HepG2 (cell line): ENCODE data around the gene MARK2. TPM values are rescaled to one million over a fixed set of nuclear protein-coding genes. Genes with fewer than 3 reads are reported as not detected.

Experiments used
- ATAC-seq: fragments of 200-7000 bp; cut with Tn5 transposase; 3 replicates; pipeline ENCODE4 v1.9.1; 2020; ENCODE audit warnings: mild to moderate bottlenecking, moderate library complexity
- BruUV-seq: library from RNA; stranded (reverse); fragments of 400-500 nt; replicated peaks from 2 replicates; lab custom pipeline; 2021; lab: Mats Ljungman, UMichigan
- CTCF ChIA-PET: fragments of 300-600 bp; formaldehyde crosslinking; extraction: SDS; loops from one replicate; lab custom pipeline; 2021; ENCODE audit warnings: low total read pairs, inconsistent platforms, low intra/inter-chr PET ratio; lab: Yijun Ruan, JAX
- POLR2A ChIA-PET: fragments of 350-600 bp; sonication (Branson Sonifier 250); formaldehyde crosslinking; loops from one replicate; lab custom pipeline; 2020; ENCODE audit warnings: antibody characterized with exemption, inconsistent platforms; lab: Yijun Ruan, JAX
- DNase-seq: peaks from one replicate; pipeline ENCODE4 v3.0.0-alpha.2; 2015; ENCODE audit warnings: low spot score
- FAIRE-seq: peaks from 3 replicates; lab custom pipeline; 2011; peaks lifted over from hg19 to GRCh38; lab: Jason Lieb, UNC
- H2AFZ ChIP-seq: one replicate; pipeline ENCODE4 v1.6.1; 2011; ENCODE audit warnings: low read length, inconsistent platforms
- H3K27ac ChIP-seq: fragments of 300-600 bp; 3 replicates; pipeline ENCODE4 v1.8.0; 2011; ENCODE audit warnings: mixed run types, mild to moderate bottlenecking, mixed read lengths, low read length, inconsistent platforms; ENCODE audit not compliant: insufficient read depth; ENCODE audit errors: extremely low read length
- H3K27me3 ChIP-seq, 2 experiments: fragments of 200-600 bp in 1 of 2; 2 replicates in 1 of 2; 3 replicates in 1 of 2; pipeline versions ENCODE4 v1.6.0 to v1.8.0; 2011; ENCODE audit warnings: low read length in 2 of 2, mild to moderate bottlenecking in 2 of 2, moderate library complexity in 2 of 2, inconsistent platforms in 1 of 2; ENCODE audit not compliant: insufficient read depth in 2 of 2, control insufficient read depth in 1 of 2
- H3K36me3 ChIP-seq, 2 experiments: fragments of 200-600 bp in 1 of 2; replicated peaks in 1 of 2; 2 replicates in 1 of 2; 3 replicates in 1 of 2; pipeline versions ENCODE4 v1.5.1 to v1.8.0; 2011; ENCODE audit warnings: low read length in 2 of 2, inconsistent platforms in 1 of 2; ENCODE audit not compliant: insufficient read depth in 2 of 2, control insufficient read depth in 1 of 2
- H3K4me1 ChIP-seq: 2 replicates; pipeline ENCODE4 v1.5.1; 2012; ENCODE audit warnings: low read length, inconsistent platforms; ENCODE audit not compliant: insufficient read depth
- H3K4me2 ChIP-seq: 2 replicates; pipeline ENCODE4 v1.6.0; 2011; ENCODE audit warnings: low read depth, low read length, inconsistent platforms
- H3K4me3 ChIP-seq, 3 experiments: fragments of 200-600 bp in 1 of 3; sonication (generic), shearing (Covaris generic) in 1 of 3; replicated peaks in 1 of 3; 2 replicates each; pipeline ENCODE4 v1.5.1; 2011 to 2016; ENCODE audit warnings: low read length in 3 of 3, inconsistent platforms in 2 of 3, low read depth in 2 of 3, mild to moderate bottlenecking in 2 of 3, control low read depth in 1 of 3, mixed read lengths in 1 of 3; ENCODE audit not compliant: insufficient read depth in 1 of 3
- H3K79me2 ChIP-seq: one replicate; pipeline ENCODE4 v1.6.1; 2011; ENCODE audit warnings: low read length, inconsistent platforms; ENCODE audit not compliant: insufficient read depth
- H3K9ac ChIP-seq: 2 replicates; pipeline ENCODE4 v1.6.0; 2011; ENCODE audit warnings: mild to moderate bottlenecking, low read depth, low read length, inconsistent platforms; ENCODE audit not compliant: insufficient read depth
- H3K9me3 ChIP-seq: 2 replicates; pipeline ENCODE4 v1.5.1; 2012; ENCODE audit warnings: mild to moderate bottlenecking, low read length
- H4K20me1 ChIP-seq: 2 replicates; pipeline ENCODE4 v1.6.0; 2011; ENCODE audit warnings: inconsistent platforms, mild to moderate bottlenecking, low read length, moderate library complexity; ENCODE audit not compliant: insufficient read depth
- DDIT3 ChIP-seq: sonication (generic); formaldehyde crosslinking; IDR thresholded peaks from 2 replicates; pipeline ENCODE4 v1.4.0; 2020; ENCODE audit warnings: mild to moderate bottlenecking, missing genetic modification reagents
- HES4 ChIP-seq: sonication (generic); formaldehyde crosslinking; IDR thresholded peaks from 2 replicates; pipeline ENCODE4 v1.9.0; 2021; ENCODE audit warnings: mild to moderate bottlenecking, missing genetic modification reagents, borderline replicate concordance
- HIVEP1 ChIP-seq: sonication (generic); formaldehyde crosslinking; IDR thresholded peaks from 2 replicates; pipeline ENCODE4 v1.4.0; 2020; ENCODE audit warnings: mild to moderate bottlenecking, missing genetic modification reagents
- ISX ChIP-seq: sonication (generic); formaldehyde crosslinking; conservative IDR thresholded peaks from 2 replicates; pipeline ENCODE4 v1.5.0; 2020; ENCODE audit warnings: missing genetic modification reagents
- KDM5A ChIP-seq: fragments of 200-600 bp; sonication (generic); IDR thresholded peaks from 2 replicates; pipeline ENCODE4 v1.7.0; 2018; ENCODE audit warnings: antibody characterized with exemption, mild to moderate bottlenecking, low read length, borderline replicate concordance
- MAFF ChIP-seq: IDR thresholded peaks from 2 replicates; pipeline ENCODE4 v1.6.1; 2011; ENCODE audit warnings: low read depth, low read length, improper control_type of control experiment
- MEIS1 ChIP-seq: sonication (generic); formaldehyde crosslinking; IDR thresholded peaks from 2 replicates; pipeline ENCODE4 v1.9.0; 2021; ENCODE audit warnings: mild to moderate bottlenecking, missing genetic modification reagents, moderate library complexity, borderline replicate concordance
- NR2F2 ChIP-seq: IDR thresholded peaks from 2 replicates; pipeline ENCODE4 v1.6.1; 2012; ENCODE audit warnings: low read depth, inconsistent platforms, borderline replicate concordance
- TCF7 ChIP-seq: sonication (generic); IDR thresholded peaks from 2 replicates; pipeline ENCODE4 v1.6.1; 2016; ENCODE audit warnings: antibody characterized with exemption, low read depth
- TERF1 ChIP-seq: sonication (generic); formaldehyde crosslinking; IDR thresholded peaks from 2 replicates; pipeline ENCODE4 v1.8.0; 2022; ENCODE audit warnings: mild to moderate bottlenecking, missing genetic modification reagents, moderate library complexity
- ZNF10 ChIP-seq: sonication (generic); formaldehyde crosslinking; IDR thresholded peaks from 2 replicates; pipeline ENCODE4 v1.4.0; 2020; ENCODE audit warnings: mild to moderate bottlenecking, low read depth, missing genetic modification reagents, borderline replicate concordance
- ZNF3 ChIP-seq: IDR thresholded peaks from 2 replicates; pipeline ENCODE4 v1.7.0; 2017; ENCODE audit warnings: inconsistent platforms
- ZNF558 ChIP-seq: sonication (generic); formaldehyde crosslinking; IDR thresholded peaks from 2 replicates; pipeline ENCODE4 v1.9.0; 2022; ENCODE audit warnings: mild to moderate bottlenecking, missing genetic modification reagents, borderline replicate concordance
- ZNF576 ChIP-seq: sonication (generic); formaldehyde crosslinking; IDR thresholded peaks from 2 replicates; pipeline ENCODE4 v1.4.0; 2020; ENCODE audit warnings: mild to moderate bottlenecking, missing genetic modification reagents
- ZNF607 ChIP-seq: sonication (generic); formaldehyde crosslinking; IDR thresholded peaks from 2 replicates; pipeline ENCODE4 v1.5.1; 2020; ENCODE audit warnings: missing genetic modification reagents, mild to moderate bottlenecking, borderline replicate concordance
- ZNF777 ChIP-seq: sonication (generic); formaldehyde crosslinking; IDR thresholded peaks from 2 replicates; pipeline ENCODE4 v1.4.0; 2020; ENCODE audit warnings: missing genetic modification reagents
- WGBS: methylation state at CpG from one replicate; pipeline ENCODE4 v1.1.6; 2017; ENCODE audit warnings: low lambda C conversion rate; 5-methylcytosine and 5-hydroxymethylcytosine counted together
- in situ Hi-C: cut with HindIII; loops from 2 replicates; pipeline ENCODE4 v1.10.0; 2017; ENCODE audit warnings: low pct_unique_long_range_greater_than_20kb; ENCODE audit not compliant: extremely low pct_ligation_motif_present
- intact Hi-C: fragments of 100-400 bp; cut with micrococcal nuclease; formaldehyde crosslinking; loops from one replicate; pipeline ENCODE4 v1.10.0; 2022; ENCODE audit not compliant: unreplicated experiment
- polyA plus RNA-seq, 8 experiments: library from polyadenylated mRNA; depleted of rRNA in 3 of 8; stranded (reverse) in 7 of 8; unstranded in 1 of 8; fragments of >200 nt; fragmentation: Illumina TruSeq in 4 of 8; extraction: Trizol in 4 of 8; gene quantifications; 2 replicates each; pipeline versions ENCODE4 v1.2.1 to v1.2.3, GENCODE V29; 2011 to 2016; ENCODE audit warnings: low read depth in 4 of 8, missing spikeins in 1 of 8, mixed read lengths in 1 of 8; ENCODE audit not compliant: insufficient read depth in 1 of 8
- total RNA-seq, 5 experiments: library from RNA; depleted of rRNA; stranded (reverse); fragments of >200 nt; fragmentation: Illumina TruSeq; extraction: Trizol; gene quantifications; 2 replicates each; pipeline ENCODE4 v1.2.3, GENCODE V29; 2016; ENCODE audit warnings: low read depth in 1 of 5
- TF ChIP-seq, protein P1 (sequence below): sonication (generic); formaldehyde crosslinking; conservative IDR thresholded peaks from 2 replicates; pipeline ENCODE4 v1.4.0; 2020; ENCODE audit warnings: missing genetic modification reagents

Gene MARK2
- total and polyA plus RNA-seq, 2 of the 13 experiments (the other 11 are each of a cell fraction or from before 2014, with no cell fraction given), result 13.5 to 13.9 TPM

- TF ChIP-seq HIVEP1 (no peak), MEIS1 (no peak), TCF7 (no peak), ISX (CRISPR knock-in tag) (no peak), ZNF576 (CRISPR knock-in tag) (no peak)
Observed at GRCh38 chr11:63866211-63866610, 27.3 kb downstream of the MARK2 start (continued).

- CTCF ChIA-PET, result no interaction called here
- no TSS peak for BruUV-seq
Observed at GRCh38 chr11:63867511-63867910, 28.6 kb downstream of the MARK2 start.

More at GRCh38 chr11:63867511-63867910, 28.6 kb downstream of the MARK2 start:
- H3K4me2 ChIP-seq, result no peak overlapping the region
- no peak overlapping the region for H3K27ac ChIP-seq
- WGBS, result 97% methylated on average over 4 of the region's 4 CpGs
- peaks cover 34% of the 10 kb centered on the region for H3K79me2 ChIP-seq
- in situ Hi-C loops (no loop called here), intact Hi-C loops (no loop called here)
- POLR2A ChIA-PET, result interaction anchor here (0.6 kb wide), 1 partner anchor 29 kb away, joined by 3 read pairs; the partner anchor contains the start of gene MARK2
- H3K27me3 ChIP-seq, result no peaks in the 10 kb centered on the region
- no peak overlapping the region for H3K9ac ChIP-seq
- peaks cover 1 to 13% of the 10 kb centered on the region in 2 experiments; a peak in 3 of 5 replicates for H3K36me3 ChIP-seq
- peaks cover 36% of the 10 kb centered on the region for H3K4me1 ChIP-seq
- H4K20me1 ChIP-seq, result no peaks in the 10 kb centered on the region
- no peak overlapping the region for H3K4me3 ChIP-seq
- DNase-seq (no peak), FAIRE-seq (no peak), ATAC-seq (no peak)
- no peaks in the 10 kb centered on the region for H3K9me3 ChIP-seq
- no peak overlapping the region for H2AFZ ChIP-seq
- TF ChIP-seq TERF1 (CRISPR knock-in tag) (no peak), ZNF3 (no peak), ZNF607 (CRISPR knock-in tag) (no peak), KDM5A (no peak), ZNF777 (CRISPR knock-in tag) (no peak), MAFF (no peak), ZNF10 (CRISPR knock-in tag) (no peak), NR2F2 (no peak), HES4 (no peak), ZNF558 (CRISPR knock-in tag) (no peak), DDIT3 (no peak)
- TF ChIP-seq, protein P1, sequence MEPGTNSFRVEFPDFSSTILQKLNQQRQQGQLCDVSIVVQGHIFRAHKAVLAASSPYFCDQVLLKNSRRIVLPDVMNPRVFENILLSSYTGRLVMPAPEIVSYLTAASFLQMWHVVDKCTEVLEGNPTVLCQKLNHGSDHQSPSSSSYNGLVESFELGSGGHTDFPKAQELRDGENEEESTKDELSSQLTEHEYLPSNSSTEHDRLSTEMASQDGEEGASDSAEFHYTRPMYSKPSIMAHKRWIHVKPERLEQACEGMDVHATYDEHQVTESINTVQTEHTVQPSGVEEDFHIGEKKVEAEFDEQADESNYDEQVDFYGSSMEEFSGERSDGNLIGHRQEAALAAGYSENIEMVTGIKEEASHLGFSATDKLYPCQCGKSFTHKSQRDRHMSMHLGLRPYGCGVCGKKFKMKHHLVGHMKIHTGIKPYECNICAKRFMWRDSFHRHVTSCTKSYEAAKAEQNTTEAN (CRISPR knock-in tag), result no peak
